ENCODE results near the gene SMARCC1.

The SMARCC1 gene

DNA sequence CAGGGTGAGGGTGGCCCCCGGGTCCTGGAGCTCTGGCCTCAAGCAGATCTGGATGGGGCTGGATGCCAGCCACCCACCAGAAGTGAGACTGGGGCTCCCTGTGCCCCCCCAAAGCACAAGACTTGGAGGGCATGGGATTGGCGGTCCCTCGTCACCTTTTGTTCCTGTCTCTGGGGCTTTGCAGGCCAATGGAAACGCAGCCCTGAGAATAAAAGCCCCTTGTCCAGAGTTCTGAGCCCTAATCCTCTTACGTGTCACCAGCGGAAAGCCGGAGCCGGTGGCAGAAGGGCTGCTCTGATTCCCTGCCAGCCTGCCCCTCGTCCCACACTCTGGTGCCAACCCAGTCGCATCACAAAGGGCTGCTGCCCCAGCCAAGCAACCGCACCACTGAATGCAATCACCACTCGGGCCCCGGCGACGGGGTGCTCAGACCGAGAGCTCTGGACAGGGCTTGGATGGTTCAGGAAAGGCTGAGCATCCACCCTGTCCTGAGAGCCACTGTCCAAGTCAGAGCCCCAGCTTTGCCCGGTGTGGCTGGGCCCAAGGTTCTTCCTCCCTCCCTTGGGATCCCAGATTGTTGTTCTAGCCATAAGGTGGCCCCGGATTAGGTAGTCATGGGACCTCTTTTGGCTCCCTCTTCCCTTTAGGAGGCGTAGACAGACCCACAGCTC lies 245.3 kb downstream of the SMARCC1 start:
- DNase-seq = no peak

Data from SW 1271 (cell line).